Inflammatory macrophage treated with lipopolysaccharide for 4 hours (primary cell): Measurements from ENCODE around the gene HSDL1.

Experiments
- DNase-seq: peaks from one replicate; pipeline ENCODE4 v3.0.0-alpha.2; 2020

HSDL1 gene

DNA sequence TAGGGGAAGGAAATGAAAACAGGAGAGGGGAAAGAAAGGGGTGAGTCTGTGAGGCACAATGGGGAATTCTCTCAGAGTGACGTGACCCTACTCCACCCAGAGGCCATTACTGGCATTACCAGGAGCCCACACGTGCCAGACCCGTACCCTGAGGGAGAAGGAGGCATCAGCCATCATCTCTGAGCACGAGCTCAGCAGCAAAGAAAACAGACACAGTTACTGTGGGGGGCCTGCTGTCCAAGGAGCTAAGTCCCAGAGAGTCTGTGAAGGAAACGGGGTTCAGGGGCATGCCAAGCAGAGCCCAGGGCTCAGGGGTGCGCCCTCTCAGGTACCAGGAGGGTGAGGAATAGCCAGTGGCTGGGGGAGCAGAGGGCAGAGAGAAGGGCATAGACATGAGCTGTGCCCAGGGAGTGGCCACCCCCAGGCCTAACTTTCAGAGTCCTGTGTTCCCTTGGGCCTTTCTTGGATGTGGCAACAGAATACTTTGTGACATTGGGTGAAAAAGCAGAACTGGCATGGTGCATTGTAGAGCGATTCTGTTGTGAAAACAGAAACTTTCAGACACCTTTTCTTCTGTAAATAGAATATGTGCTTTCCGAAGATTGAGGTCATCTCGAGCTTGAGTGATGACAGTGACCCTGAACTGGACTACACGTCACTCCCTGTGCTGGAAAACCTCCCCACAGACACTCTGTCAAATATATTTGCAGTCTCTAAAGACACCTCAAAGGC lies 30.5 kb upstream of the HSDL1 start:
- DNase-seq = peak; percentile 99

DNA sequence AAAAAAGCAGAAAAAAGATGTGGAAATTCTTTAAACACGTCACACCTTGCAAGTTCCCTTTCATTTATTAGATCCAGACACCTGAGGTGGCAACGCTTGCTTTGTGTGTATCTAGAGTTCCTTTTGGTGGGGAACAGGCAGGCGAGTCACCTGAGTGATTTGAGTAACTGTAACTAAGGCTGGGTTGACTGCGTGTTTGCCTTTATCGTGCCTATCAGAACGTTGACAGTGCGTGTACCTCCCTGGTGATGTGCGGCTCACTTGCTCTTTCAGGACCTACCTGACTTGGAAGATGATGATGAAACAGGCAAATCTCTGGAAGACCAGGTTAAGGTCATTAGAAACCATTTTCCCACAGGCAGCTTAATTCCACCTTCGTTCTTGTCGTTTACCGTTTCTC lies 29.4 kb upstream of the HSDL1 start:
- no peak for DNase-seq

DNA sequence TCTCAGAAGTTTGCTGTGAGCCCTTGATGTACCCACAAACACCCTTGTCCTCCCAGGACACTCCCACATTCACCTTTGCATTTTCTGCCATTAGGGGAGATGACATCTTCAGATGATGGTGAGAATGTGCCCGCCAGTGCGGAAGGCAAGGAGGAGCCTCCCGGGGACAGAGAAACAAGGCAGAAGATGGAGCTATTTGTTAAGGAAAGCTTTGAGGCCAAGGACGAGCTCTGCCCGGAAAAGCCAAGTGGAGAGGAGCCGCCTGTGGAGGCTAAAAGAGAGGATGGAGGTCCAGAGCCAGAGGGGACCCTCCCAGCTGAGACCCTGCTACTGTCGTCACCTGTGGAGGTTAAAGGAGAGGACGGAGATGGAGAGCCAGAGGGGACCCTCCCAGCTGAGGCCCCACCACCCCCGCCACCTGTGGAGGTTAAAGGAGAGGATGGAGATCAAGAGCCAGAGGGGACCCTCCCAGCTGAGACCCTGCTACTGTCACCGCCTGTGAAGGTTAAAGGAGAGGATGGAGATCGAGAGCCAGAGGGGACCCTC lies 24.9 kb upstream of the HSDL1 start:
- no peak for DNase-seq

DNA sequence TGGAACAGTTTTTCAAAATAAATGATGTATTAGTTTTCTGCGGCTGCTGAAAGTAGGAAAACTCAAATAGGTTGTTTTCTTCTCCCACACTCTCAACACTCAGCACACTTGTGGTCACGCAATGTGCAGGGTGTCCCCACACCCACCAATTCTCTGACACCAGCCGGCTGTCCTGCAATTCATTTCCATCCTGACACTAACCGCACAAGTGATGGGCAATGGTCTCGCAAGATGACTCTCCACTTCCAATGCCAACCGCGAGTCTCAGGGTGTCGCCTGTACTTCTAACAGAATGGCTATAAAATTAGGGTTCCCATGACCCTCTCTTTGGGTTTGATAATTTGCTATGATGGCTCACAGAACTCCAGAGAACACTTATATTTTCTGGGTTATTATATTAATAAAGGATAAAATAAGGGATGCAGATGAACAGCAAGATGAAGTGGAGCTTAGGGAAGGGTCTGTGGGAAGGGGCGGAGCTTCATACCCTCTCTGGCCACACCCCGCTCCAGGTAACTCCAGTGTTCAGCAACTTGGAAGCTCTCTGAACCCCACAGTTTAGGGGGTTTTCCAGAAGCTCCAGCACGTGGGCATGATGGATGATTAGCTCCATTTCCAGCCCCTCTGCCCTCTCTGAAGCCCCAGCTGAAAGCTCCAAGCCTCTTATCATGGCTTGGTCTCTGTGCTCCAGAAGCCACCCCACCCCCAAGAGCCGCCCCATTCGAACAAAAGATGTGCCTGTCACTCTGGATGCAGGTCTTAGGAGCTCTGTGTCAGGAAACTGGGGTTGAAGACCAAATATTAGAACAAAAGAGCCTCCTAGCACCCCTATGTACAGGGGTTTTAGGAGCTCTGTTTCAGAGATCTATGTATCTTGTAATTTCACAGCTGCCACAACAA lies 22.1 kb upstream of the HSDL1 start:
- DNase-seq = no peak

DNA sequence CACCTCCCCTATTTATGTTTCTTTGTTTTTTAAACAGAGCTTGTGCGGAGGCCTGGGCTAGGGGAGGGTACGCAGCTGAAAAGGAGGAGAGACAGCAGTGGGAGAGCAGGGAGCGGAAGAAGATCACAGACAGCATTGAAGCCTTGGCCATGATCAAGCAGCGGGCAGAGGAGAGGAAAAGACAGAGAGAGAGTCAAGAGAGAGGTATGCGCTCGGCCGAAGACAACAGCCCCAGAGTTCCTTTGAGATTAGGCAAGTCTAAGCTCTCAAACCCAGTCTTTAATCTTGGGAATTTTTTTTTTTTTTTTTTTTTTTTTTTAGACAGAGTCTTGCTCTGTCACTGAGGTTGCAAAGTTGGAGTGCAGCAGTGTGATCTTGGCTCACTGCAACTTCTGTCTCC lies 20.8 kb upstream of the HSDL1 start:
- no peak for DNase-seq

DNA sequence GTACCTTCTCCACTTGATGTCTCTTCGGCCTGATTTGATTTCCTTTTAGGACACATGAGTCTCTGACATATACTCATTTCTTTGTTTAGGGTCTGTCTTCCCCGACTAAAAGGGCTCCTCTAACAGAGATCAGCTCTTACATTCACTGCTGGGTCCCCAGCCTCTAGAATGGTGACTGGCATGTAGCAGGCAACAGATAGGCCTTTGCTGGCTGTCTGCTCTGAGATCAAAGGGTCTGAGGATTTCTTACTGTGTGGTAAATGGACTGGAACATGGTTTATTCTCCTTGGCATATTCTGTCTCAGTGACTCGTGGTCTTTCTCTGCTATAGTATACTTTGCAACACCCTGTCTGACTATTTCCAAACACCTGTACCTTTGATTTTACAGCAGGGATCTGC lies 16.8 kb upstream of the HSDL1 start:
- no peak for DNase-seq

DNA sequence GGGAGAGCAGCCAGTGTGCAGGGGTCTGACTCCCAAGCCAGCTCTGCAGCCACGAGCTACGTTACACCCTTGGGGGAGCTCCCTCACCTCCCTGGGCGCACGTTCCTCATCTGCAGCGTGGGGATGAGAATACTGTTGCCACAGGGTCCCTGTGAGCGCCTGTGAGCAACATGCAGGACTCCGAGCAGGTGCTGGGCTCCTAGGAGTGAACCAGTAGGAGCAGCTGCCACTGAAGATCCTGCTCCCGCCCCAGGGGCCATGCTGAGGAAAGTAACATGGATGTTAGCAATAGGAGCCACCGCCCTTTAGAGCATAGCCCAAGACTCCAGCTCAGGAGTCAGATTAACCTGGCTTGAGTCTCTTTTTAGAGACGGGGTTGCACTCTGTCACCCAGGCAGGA lies 16.1 kb upstream of the HSDL1 start:
- no peak for DNase-seq

DNA sequence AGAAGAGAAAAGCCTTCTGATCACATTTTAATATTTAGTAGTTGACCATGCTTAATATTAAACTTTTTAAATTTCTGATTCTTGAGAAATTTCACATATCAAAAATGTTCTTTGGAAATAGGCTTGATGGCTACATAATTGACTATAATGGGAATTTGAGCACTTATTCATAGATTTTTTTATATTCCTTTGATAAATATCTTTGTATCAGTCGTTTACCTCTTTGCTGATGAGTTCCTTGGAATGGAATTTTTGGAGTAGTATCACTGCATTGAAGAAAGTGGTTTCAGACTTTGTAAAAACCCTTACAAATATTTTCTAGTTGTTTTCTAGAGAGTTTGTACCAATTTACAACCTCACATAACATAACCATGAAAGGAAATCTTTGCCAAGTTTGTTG lies 14.8 kb upstream of the HSDL1 start:
- no peak for DNase-seq

DNA sequence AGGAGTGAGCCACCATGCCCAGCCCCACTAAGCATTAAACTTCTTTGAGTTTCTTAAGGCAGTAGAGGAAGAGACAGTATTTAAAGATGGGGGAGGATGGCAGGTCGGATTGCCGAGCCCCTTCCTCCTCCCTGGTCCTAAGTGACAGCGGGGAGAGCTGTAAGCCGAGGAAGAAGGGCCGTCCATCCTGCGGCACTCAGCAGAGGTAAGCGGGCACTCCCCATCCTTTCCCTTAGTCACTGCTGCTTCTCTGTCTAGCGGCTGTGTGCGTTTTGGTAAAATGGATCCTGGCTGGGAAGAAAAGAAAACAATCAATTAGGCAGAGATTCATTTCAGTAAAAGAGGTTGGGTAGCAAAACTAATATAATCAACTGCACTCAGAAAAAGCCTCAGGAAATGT lies 14.0 kb upstream of the HSDL1 start:
- DNase-seq = no peak

DNA sequence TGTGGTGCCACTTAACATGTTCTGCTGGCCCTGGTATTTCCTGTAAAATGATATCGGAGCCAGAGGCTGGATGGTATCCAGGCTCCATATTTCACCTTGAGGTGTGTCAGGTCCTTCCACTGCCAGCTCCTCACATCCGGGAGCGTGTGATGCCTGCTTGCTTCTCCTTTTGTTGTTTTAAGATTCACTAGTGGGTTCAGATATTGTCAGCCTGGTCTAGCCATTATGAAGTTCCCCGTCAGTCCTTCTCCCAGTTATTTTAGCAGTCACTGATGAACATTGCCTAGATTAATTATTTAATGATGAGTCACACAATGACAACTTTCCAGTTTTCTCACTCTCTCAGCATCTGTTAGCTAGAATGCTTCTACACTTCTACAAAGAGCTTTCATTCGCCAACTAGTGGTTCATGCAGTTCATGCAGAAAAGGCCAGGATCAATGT lies 11.4 kb upstream of the HSDL1 start:
- DNase-seq = no peak

DNA sequence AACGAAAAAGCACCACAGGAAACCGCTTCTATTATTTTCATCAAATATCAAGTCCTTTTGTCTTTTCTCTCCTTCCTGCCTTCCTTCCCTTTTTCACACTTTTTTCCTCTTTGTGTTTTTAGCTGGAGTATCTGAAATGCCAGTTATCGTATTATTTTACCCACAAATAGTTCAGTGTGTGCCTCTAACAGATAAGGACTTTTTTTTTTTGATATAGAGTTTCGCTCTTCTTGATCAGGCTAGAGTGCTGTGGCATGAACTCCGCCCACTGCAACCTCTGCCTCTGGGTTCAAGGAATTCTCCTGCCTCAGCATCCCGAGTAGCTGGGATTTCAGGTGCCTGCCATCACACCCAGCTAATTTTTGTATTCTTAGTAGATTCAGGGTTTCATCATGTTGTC lies 10.8 kb upstream of the HSDL1 start:
- DNase-seq = no peak

DNA sequence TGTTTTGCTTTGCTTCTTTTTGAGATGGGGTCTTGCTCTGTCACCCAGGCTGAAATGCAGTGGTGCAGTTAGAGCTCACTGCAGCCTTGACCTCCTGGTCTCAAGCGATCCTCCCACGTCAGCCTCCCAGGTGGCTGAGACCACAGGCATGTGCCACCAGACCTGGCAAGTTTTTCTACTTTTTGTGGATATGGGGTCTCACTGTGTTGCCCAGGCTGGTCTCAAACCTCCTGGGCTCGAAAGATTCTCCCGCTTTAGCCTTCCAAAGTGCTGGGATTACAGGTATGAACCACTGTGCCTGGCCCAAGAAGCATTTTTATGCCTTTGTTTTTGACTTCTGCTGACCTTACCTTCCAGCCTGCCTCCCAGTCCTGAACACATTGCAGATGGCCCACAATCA lies 10.2 kb upstream of the HSDL1 start:
- no peak for DNase-seq

DNA sequence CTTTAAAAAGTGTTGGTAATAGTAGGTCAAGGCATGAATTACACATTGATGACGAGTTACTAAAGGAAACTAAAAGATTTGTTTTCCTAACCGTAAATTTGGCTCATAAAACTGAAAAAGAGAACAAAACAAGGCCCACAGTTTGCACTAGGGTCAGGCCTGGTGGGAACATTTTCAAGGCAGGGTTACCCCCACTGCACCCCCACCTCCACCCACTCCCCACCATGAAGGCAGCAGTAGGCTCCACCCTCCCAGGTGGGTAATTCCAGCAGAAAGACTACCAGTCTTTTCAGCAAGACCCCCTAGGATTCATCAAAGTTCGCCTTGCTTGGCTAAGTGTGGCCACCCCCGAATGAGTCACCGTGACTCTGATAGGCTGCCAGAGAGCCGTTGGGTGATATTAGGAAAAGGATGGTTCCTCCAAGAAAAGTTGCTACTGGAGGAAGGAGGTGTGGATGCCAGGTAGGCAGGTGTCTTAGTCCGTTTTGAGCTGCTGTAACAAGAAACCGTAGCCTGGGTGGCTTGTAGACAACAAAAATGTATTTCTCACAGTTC lies 8.8 kb upstream of the HSDL1 start:
- no peak for DNase-seq

DNA sequence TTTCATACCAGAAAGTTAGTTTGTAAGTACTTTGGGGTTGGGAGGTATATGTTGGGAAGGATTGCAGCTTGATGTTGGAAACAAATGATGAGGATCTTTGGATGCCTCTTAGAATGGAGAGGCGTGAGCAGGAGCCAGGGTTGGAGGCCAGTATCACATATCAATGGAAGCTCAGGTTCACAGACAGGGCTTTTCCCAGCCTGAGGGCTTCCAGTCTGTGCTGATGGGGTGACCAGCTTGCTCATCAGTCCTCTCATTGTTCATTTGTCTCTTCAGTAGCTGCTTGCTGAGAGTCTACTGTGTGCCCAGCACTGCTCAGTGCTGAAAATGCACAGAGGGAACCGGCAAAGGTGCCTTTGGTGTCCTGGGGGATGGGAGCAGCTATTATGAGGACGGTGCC lies 5.9 kb upstream of the HSDL1 start:
- DNase-seq = no peak

DNA sequence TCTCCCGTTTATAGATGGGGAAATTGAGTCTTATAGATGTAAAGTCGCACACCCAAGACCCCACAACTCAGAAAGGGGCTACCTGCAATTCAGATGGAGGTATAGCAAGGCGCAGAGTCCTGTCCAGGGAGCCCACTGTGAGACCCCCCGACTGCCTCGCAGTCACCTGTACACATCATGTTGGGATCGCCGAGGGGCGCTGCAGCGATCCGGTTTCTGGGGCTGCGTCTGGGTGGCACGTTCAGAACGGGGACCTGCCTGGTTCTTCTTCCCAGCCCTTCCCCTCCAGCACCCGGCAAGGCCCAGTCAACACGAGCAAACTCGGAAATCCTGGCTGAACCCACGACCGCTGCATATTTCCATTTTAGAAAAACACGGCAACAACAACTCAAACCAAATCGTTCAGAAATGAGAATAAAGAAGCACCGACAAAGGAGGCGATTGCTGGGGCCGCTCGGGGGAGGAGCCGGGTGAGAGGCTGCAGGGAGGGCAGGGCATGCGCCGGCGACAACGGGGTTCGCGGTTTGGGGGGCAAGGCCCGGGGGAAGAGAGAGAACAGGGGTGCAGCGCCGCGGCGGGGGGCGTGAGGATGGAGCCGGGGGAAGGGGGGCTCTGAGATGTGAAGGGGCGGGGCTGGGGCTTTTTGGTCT lies 643 bp downstream of the HSDL1 start:
- peak; percentile 7 for DNase-seq

DNA sequence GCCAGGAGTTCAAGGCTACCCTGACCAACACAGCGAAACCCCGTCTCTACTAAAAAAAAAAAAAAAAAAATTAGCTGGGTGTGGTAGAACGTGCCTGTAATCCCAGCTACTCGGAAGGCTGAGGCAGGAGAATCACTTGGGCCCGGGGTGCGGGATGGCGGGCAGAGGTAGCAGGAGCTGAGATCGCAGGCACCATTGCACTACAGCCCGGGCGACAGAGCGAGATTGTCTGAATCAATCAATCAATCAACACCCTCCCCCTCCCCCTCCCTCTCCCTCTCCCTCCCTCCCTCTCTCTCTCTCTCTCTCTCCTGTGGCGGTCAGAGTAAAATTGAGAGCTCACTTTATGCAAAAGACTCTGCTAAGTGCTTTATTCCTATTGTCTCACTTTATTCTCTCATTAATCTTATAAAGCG lies 1.2 kb downstream of the HSDL1 start:
- DNase-seq = no peak

DNA sequence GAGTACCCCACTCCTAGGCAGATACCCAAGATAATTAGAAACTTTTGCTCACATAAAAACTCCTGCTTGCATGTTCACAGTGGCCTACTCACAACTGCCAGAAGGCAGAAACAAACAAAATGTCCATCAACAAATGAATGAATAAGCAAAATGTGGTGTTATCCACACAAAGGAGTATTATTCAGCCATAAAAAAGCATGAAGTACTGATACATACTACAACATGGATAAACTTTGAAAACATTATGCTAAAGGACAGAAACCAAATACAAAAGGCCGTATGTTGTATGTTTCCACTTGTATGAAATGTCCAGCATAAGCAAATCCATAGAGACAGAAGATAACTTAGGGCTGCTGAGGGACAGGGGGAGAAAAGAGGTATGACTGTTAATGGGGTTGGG lies 1.9 kb downstream of the HSDL1 start:
- DNase-seq = no peak

DNA sequence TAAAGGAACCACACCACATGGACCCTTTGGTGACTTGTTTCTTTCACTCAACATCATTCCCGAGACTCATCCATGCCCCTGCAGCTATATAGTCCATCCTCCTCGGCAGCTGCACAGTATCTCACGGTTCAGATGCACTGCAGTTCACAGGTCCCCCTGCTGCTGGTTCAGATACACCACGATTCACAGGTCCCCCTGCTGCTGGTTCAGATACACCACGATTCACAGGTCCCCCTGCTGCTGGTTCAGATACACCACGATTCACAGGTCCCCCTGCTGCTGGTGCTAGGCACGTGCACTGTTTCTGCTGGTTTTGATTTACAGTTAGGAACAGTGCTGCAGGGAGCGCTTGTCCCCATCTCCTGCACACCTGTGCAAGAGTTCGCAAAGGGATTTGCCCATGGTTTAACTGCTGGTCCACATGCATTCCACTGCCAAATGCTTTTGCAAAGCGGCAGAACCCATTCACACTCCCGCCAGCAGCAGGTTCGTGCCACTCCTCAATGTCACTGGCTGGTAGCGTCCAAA lies 3.8 kb downstream of the HSDL1 start:
- no peak for DNase-seq

DNA sequence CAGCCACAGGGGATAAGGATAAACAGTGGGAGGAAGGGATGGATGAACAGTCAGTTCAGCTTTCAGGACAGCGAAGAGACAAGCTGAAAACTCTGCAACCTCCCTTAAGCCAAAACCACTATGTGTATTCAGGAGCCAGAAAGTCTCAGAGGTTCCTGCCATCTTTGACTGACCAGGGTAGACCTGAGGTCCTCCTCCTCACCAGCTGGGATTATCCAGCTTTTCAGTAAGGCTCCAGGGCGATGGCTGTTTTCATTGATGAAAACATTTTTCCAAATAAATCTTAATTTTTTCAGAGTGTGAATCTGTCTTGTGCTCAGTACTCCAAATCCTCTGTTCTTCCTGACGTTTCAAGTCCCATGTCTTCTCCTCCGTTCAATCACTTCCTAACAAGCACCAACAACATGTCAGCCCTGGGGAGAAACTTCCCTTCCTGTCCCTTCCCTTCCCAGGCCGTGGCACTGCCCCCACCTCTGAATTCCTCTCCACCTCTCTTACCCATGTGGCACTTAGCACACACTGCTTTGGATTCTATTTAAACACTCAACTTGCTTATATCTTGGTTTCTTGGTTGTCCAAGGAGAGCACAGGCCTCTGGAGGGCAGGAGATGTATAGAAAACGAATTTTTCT lies 5.2 kb downstream of the HSDL1 start:
- DNase-seq = no peak

DNA sequence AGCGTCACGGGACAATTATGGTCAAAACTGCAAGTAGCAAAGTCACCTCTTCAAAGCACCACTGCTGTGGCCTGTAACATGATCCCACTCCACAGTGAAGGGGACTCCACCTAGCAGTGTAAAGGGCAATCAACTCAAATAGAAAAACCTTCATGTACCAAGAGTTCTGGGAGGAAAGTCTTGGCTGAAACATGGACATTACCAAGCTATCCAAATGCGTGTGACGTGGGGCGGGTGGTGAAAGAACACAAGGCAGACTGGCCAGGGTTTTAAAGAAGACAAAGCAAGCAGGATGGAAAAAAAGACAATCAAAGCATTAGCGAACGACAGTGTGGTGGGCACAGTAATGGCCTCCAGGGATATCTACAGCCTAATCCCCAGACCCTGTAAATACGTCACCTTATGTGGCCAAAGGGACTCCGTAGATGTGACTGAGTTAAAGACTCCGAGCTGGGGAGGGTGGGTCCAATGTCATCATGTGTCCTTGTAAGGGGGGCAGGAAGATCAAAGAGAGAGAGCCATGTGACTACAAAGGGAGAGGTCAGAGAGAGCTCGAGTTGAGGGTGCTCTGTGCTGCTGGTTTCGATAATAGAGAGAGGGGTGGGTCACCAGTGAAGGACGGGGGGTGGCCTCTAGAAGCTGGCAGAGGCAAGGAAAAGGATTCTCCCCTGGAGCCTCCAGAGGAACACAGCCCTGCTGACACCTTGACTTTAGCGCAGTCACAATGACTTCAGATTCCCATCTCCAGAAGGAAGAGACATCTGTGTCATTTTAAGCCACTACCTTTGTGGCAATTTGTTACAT lies 6.0 kb downstream of the HSDL1 start:
- no peak for DNase-seq

DNA sequence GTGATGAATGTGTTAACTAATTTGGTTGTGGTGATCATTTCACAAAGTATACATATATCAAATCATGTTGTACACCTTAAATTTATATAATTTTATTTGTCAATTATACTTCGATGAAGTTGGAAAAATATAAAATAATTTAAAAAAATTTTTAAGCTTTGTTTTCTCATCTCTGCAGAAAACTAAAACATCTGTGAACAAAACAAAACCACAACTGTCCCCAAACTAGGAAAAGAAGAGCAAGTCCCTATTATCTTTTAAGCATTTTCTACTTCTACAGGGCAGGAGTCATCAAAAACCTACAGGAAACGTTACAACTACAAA lies 6.5 kb downstream of the HSDL1 start:
- no peak for DNase-seq
